Mesendoderm (in vitro differentiated cells): ENCODE results near the gene GPR132.

Source experiments
- DNase-seq: peaks from one replicate; pipeline ENCODE4 v3.0.0; 2013
- H2AK5ac ChIP-seq: 2 replicates; pipeline ENCODE4 v1.6.1; 2013; ENCODE audit warnings: low read length, inconsistent platforms
- H2BK120ac ChIP-seq: 2 replicates; pipeline ENCODE4 v1.6.1; 2013; ENCODE audit warnings: low read depth, mild to moderate bottlenecking, low read length, moderate library complexity, mixed read lengths
- H2BK15ac ChIP-seq: replicated peaks from 2 replicates; pipeline ENCODE4 v1.6.1; 2013; ENCODE audit warnings: low read depth, mild to moderate bottlenecking, moderate library complexity
- H2BK5ac ChIP-seq: 2 replicates; pipeline ENCODE4 v1.6.1; 2013; ENCODE audit warnings: low read length, inconsistent platforms
- H3K18ac ChIP-seq: 2 replicates; pipeline ENCODE4 v1.6.1; 2013; ENCODE audit warnings: mild to moderate bottlenecking, low read length, mixed read lengths
- H3K23ac ChIP-seq: one replicate; pipeline ENCODE4 v1.6.1; 2013; ENCODE audit warnings: low read length
- H3K27ac ChIP-seq: 2 replicates; pipeline ENCODE4 v1.5.1; 2013; ENCODE audit warnings: low read depth, mild to moderate bottlenecking, inconsistent platforms, low read length, moderate library complexity
- H3K27me3 ChIP-seq: 2 replicates; pipeline ENCODE4 v1.6.1; 2013; ENCODE audit warnings: low read length, control low read depth, mild to moderate bottlenecking, inconsistent platforms; ENCODE audit not compliant: insufficient read depth, poor library complexity
- H3K36me3 ChIP-seq: 2 replicates; pipeline ENCODE4 v1.6.1; 2013; ENCODE audit warnings: low read length, inconsistent platforms; ENCODE audit not compliant: control insufficient read depth, insufficient read depth
- H3K4ac ChIP-seq: one replicate; pipeline ENCODE4 v1.6.1; 2013; ENCODE audit warnings: low read depth, mild to moderate bottlenecking, low read length, moderate library complexity
- H3K4me1 ChIP-seq: 2 replicates; pipeline ENCODE4 v1.6.1; 2013; ENCODE audit warnings: low read depth, low read length, inconsistent platforms; ENCODE audit not compliant: control insufficient read depth
- H3K4me2 ChIP-seq: 2 replicates; pipeline ENCODE4 v1.6.1; 2013; ENCODE audit warnings: low read length
- H3K4me3 ChIP-seq: 2 replicates; pipeline ENCODE4 v1.5.1; 2013; ENCODE audit warnings: mild to moderate bottlenecking, low read length
- H3K56ac ChIP-seq: one replicate; pipeline ENCODE4 v1.6.1; 2013; ENCODE audit warnings: low read length
- H3K79me1 ChIP-seq: 2 replicates; pipeline ENCODE4 v1.6.1; 2013; ENCODE audit warnings: low read length, inconsistent platforms
- H3K79me2 ChIP-seq: 2 replicates; pipeline ENCODE4 v1.6.1; 2013; ENCODE audit warnings: mild to moderate bottlenecking, low read length; ENCODE audit not compliant: control insufficient read depth, insufficient read depth
- H3K9ac ChIP-seq: 2 replicates; pipeline ENCODE4 v1.6.1; 2013; ENCODE audit warnings: low read length, inconsistent platforms
- H4K5ac ChIP-seq: one replicate; pipeline ENCODE4 v1.6.1; 2013; ENCODE audit warnings: low read length
- H4K8ac ChIP-seq: one replicate; pipeline ENCODE4 v1.6.1; 2013; ENCODE audit warnings: low read depth, mild to moderate bottlenecking, control low read depth, low read length, moderate library complexity
- WGBS: extraction: QIAGEN DNeasy Blood & Tissue Kit; methylation state at CpG from one replicate; pipeline ENCODE4 v1.1.7; 2013; ENCODE audit warnings: low lambda C conversion rate, missing lambda C conversion rate; ENCODE audit not compliant: insufficient coverage; ENCODE audit errors: extremely low coverage; 5-methylcytosine and 5-hydroxymethylcytosine counted together

GPR132 gene

DNA sequence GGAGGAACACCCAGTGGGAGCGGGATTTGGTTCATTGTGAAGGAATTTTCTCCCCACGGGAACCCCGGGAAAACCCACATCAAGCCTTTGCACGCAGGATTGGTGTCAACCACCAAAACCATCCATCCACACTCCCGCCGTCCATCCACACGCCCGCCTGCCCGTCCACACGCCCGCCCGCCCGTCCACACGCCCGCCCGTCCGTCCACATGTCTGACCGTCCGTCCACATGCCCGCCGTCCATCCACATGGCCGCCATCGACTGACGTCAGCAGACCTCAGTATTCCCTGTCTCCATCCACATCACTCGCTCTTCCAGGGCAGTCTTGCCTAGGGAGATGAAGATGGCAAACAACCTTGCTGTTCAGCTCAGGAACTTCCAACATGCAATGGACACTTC, 6.7 kb upstream of the GPR132 start:
- peaks cover 3% of the 10 kb centered on the region for H3K4me1 ChIP-seq
- no peak overlapping the region for H3K18ac ChIP-seq
- no peak overlapping the region for H2AK5ac ChIP-seq
- no peak overlapping the region for H2BK15ac ChIP-seq
- no peak overlapping the region for H3K23ac ChIP-seq
- no peaks in the 10 kb centered on the region for H3K27me3 ChIP-seq
- no peak overlapping the region for H2BK120ac ChIP-seq
- no peak for DNase-seq
- no CpG with 5 or more reads among the region's 25 CpGs for WGBS
- H3K36me3 ChIP-seq, result no peaks in the 10 kb centered on the region
- no peak overlapping the region for H3K4ac ChIP-seq
- H3K4me2 ChIP-seq, result no peak overlapping the region
- H3K79me1 ChIP-seq, result no peaks in the 10 kb centered on the region
- H3K56ac ChIP-seq, result no peak overlapping the region
- H4K8ac ChIP-seq, result no peak overlapping the region
- H3K79me2 ChIP-seq, result no peaks in the 10 kb centered on the region
- no peak overlapping the region for H2BK5ac ChIP-seq
- no peak overlapping the region for H3K4me3 ChIP-seq
- H3K27ac ChIP-seq, result no peak overlapping the region
- no peak overlapping the region for H4K5ac ChIP-seq
- H3K9ac ChIP-seq, result no peak overlapping the region

DNA sequence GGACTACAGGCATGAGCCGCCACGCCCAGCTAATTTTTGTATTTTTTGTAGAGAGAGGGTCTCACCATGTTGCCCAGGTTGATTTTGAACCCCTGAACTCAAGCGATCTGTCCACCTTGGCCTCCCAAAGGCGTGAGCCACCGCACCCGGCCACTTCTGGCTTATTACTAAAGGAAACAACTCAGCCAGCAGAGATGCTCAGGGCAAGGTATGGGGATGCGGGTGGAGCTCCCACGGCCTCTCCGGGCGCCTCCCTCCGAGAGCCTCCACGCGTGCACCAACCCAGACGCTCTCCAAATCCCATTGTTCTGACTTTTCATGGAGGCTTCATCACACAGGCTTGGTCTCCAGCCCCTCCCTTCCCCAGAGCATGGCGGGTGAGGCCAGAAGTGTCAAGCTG, 6.1 kb upstream of the GPR132 start:
- H2BK15ac ChIP-seq, result no peak overlapping the region
- no CpG with 5 or more reads among the region's 15 CpGs for WGBS
- H3K79me2 ChIP-seq, result no peaks in the 10 kb centered on the region
- no peak overlapping the region for H3K27ac ChIP-seq
- H3K18ac ChIP-seq, result no peak overlapping the region
- H3K4ac ChIP-seq, result no peak overlapping the region
- H3K27me3 ChIP-seq, result no peaks in the 10 kb centered on the region
- no peak overlapping the region for H4K8ac ChIP-seq
- H3K56ac ChIP-seq, result no peak overlapping the region
- DNase-seq, result no peak
- H2BK120ac ChIP-seq, result no peak overlapping the region
- no peak overlapping the region for H2BK5ac ChIP-seq
- peaks cover 3% of the 10 kb centered on the region for H3K4me1 ChIP-seq
- no peak overlapping the region for H3K9ac ChIP-seq
- H3K36me3 ChIP-seq, result no peaks in the 10 kb centered on the region
- no peak overlapping the region for H2AK5ac ChIP-seq
- no peak overlapping the region for H4K5ac ChIP-seq
- no peak overlapping the region for H3K4me2 ChIP-seq
- no peaks in the 10 kb centered on the region for H3K79me1 ChIP-seq
- no peak overlapping the region for H3K4me3 ChIP-seq
- no peak overlapping the region for H3K23ac ChIP-seq

DNA sequence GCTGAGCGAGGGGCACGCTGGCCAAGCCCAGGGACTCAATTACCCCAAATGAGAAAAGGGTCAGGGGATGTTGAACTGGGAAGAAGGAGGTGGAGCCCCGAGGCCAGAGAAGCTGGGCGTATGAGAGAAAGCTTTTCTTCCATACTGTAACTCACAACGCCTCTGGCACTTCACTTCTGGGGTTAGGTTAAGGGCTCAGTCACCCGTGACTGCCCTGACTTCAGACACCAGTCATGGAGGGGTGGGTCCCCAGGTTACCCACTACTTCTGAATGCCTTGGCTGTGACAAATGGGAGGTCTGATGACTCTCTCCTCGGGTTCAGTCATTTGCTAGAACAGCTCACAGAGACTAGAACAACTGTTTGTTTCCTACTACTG, 5.5 kb upstream of the GPR132 start:
- no peaks in the 10 kb centered on the region for H3K36me3 ChIP-seq
- H4K5ac ChIP-seq, result no peak overlapping the region
- no peak for DNase-seq
- H3K18ac ChIP-seq, result no peak overlapping the region
- H4K8ac ChIP-seq, result no peak overlapping the region
- H3K9ac ChIP-seq, result no peak overlapping the region
- no peak overlapping the region for H3K4me3 ChIP-seq
- H3K4me2 ChIP-seq, result no peak overlapping the region
- no peak overlapping the region for H3K23ac ChIP-seq
- no peak overlapping the region for H3K27ac ChIP-seq
- no peak overlapping the region for H2BK15ac ChIP-seq
- H3K27me3 ChIP-seq, result no peaks in the 10 kb centered on the region
- no CpG with 5 or more reads among the region's 7 CpGs for WGBS
- H3K56ac ChIP-seq, result no peak overlapping the region
- H3K79me2 ChIP-seq, result no peaks in the 10 kb centered on the region
- peaks cover 3% of the 10 kb centered on the region for H3K4me1 ChIP-seq
- no peaks in the 10 kb centered on the region for H3K79me1 ChIP-seq
- no peak overlapping the region for H2BK5ac ChIP-seq
- H3K4ac ChIP-seq, result no peak overlapping the region
- no peak overlapping the region for H2BK120ac ChIP-seq
- H2AK5ac ChIP-seq, result no peak overlapping the region

DNA sequence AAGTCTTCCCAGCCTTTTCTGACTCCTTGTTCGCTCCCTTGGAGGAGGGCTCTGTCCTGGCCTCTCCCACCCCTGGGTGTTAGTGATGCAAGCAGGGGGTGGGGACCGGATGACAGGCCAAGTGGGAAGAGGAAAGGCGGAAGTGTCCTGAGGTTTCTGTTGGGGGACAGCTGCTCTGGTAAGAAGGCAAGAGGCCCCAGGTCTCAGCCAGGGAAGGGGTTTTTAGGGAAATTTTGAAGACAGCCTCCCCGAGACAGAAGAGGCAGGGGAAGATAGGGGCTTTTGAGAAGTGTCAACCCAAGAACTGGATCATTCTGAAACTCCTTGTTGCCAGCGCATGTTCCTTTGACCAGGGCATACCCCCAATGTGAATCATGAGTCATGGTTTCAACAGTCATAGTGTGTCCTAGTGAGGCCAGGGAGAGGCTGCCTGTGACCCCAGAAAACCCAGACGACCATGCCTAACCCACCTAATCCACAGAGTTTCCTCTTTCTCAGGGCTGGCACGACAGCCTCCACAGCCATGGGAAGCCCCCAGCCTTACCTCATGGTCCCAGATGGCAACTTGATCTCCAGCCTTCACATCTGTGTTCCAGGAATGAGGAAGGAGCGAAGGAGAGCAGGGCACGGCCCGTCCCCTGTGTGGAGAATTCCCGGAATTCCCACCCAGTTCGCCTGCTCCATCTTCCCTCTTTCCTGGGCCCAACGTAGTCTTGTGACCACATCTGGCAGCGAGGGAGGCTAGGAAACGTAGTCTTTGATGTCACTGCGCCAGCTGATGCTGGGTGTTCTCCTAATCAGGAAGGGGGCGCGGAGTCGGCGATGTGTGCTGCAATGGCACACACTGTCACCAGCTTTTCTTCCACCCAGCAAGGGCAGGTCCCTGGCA, 4.9 kb upstream of the GPR132 start:
- DNase-seq, result no peak
- Histone ChIP-seq H3K23ac (no peak overlapping the region), H3K27me3 (no peaks in the 10 kb centered on the region), H3K9ac (no peak overlapping the region), H2AK5ac (no peak overlapping the region), H3K36me3 (no peaks in the 10 kb centered on the region), H2BK120ac (no peak overlapping the region), H3K56ac (no peak overlapping the region), H3K27ac (no peak overlapping the region), H2BK15ac (no peak overlapping the region), H3K4ac (no peak overlapping the region), H3K4me3 (no peak overlapping the region), H4K5ac (no peak overlapping the region), H3K18ac (no peak overlapping the region), H4K8ac (no peak overlapping the region), H2BK5ac (no peak overlapping the region), H3K4me1 (no peaks in the 10 kb centered on the region), H3K79me1 (no peaks in the 10 kb centered on the region), H3K4me2 (no peak overlapping the region), H3K79me2 (no peaks in the 10 kb centered on the region)
- no CpG with 5 or more reads among the region's 20 CpGs for WGBS

DNA sequence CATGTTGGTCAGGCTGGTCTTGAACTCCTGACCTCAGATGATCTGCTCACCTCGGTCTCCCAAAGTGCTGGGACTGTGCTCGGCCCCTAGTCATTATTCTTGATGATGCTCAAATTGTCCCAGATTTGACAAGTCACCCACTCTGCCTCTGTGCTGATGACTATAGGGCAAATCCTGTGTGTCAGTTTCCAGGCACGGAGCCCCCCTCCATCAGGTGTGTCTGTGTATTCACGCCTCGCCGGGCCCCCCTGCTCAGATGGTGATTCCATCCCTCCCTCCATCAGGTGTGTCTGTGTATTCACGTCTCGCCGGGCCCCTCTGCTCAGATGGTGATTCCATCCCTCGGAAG, 4.3 kb upstream of the GPR132 start:
- Histone ChIP-seq H2AK5ac (no peak overlapping the region), H3K23ac (no peak overlapping the region), H3K56ac (no peak overlapping the region), H4K5ac (no peak overlapping the region), H3K4ac (no peak overlapping the region), H3K9ac (no peak overlapping the region), H3K4me1 (no peaks in the 10 kb centered on the region), H3K27ac (no peak overlapping the region), H3K27me3 (no peaks in the 10 kb centered on the region), H3K4me3 (no peak overlapping the region), H2BK5ac (no peak overlapping the region), H3K79me2 (no peaks in the 10 kb centered on the region), H3K36me3 (no peaks in the 10 kb centered on the region), H2BK120ac (no peak overlapping the region), H2BK15ac (no peak overlapping the region), H3K79me1 (no peaks in the 10 kb centered on the region), H4K8ac (no peak overlapping the region), H3K4me2 (no peak overlapping the region), H3K18ac (no peak overlapping the region)
- DNase-seq, result no peak
- WGBS, result no CpG with 5 or more reads among the region's 10 CpGs

DNA sequence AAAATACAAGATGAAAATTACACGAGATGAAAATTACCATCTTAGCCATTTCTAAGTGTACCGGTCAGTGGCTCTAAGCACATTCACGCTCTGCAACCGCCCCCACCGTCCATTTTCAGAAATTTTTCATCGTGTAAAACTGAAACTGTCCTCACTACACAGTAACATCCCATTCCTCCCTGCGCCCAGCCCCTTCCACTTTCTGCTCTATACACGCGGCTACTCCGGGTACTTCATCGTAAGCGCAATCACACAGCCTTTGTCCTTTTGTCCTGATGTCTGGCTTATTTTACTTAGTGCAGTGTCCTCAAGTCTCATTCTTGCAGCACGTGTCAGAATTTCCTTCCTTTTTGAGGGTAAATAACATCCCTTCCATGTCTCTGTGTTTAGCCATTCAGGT, 3.6 kb upstream of the GPR132 start:
- H3K4me1 ChIP-seq, result no peaks in the 10 kb centered on the region
- H2BK120ac ChIP-seq, result no peak overlapping the region
- no peaks in the 10 kb centered on the region for H3K27me3 ChIP-seq
- no peak overlapping the region for H2BK5ac ChIP-seq
- no peak overlapping the region for H3K23ac ChIP-seq
- H3K79me1 ChIP-seq, result no peaks in the 10 kb centered on the region
- no peak overlapping the region for H2BK15ac ChIP-seq
- H3K4me2 ChIP-seq, result no peak overlapping the region
- no peak overlapping the region for H3K9ac ChIP-seq
- no peak overlapping the region for H4K5ac ChIP-seq
- no peak overlapping the region for H4K8ac ChIP-seq
- H3K56ac ChIP-seq, result no peak overlapping the region
- no peak overlapping the region for H3K27ac ChIP-seq
- no peak for DNase-seq
- no peaks in the 10 kb centered on the region for H3K79me2 ChIP-seq
- no peak overlapping the region for H3K18ac ChIP-seq
- no peak overlapping the region for H3K4ac ChIP-seq
- H3K4me3 ChIP-seq, result no peak overlapping the region
- WGBS, result no CpG with 5 or more reads among the region's 13 CpGs
- no peaks in the 10 kb centered on the region for H3K36me3 ChIP-seq
- H2AK5ac ChIP-seq, result no peak overlapping the region
